Pons (tissue), 1 donor: ENCODE measurements around the gene TP73.

ENCODE experiments used
- DNase-seq: peaks from one replicate; pipeline ENCODE4 v3.0.0-alpha.2; 2016; ENCODE audit warnings: low spot score

TP73 gene

GRCh38 chr1:3673381-3674099 lies 21.2 kb downstream of the TP73 start:
- no peak for DNase-seq

- DNase-seq = no peak
These were observed 22.1 kb downstream of the TP73 start for GRCh38 chr1:3674100-3675094.

- DNase-seq = no peak
These were observed 23.1 kb downstream of the TP73 start for GRCh38 chr1:3675436-3675835.

GRCh38 chr1:3676581-3677470 lies 24.5 kb downstream of the TP73 start:
- no peak for DNase-seq

GRCh38 chr1:3677484-3677883 lies 25.2 kb downstream of the TP73 start:
- DNase-seq = no peak

- no peak for DNase-seq
These were observed 26.2 kb downstream of the TP73 start for GRCh38 chr1:3678361-3679097.

- no peak for DNase-seq
These were observed 26.8 kb downstream of the TP73 start for GRCh38 chr1:3679098-3679555.

- DNase-seq = no peak
These were observed 27.6 kb downstream of the TP73 start for GRCh38 chr1:3679799-3680453.

- DNase-seq = no peak
These were observed 28.3 kb downstream of the TP73 start for GRCh38 chr1:3680488-3681230.

- no peak for DNase-seq
These were observed 29.0 kb downstream of the TP73 start for GRCh38 chr1:3681231-3681897.

- no peak for DNase-seq
These were observed 29.8 kb downstream of the TP73 start for GRCh38 chr1:3681898-3682806.

- no peak for DNase-seq
These were observed 30.9 kb downstream of the TP73 start for GRCh38 chr1:3683197-3683596.

- DNase-seq = no peak
These were observed 31.7 kb downstream of the TP73 start for GRCh38 chr1:3683992-3684391.

- no peak for DNase-seq
These were observed 32.9 kb downstream of the TP73 start for GRCh38 chr1:3685222-3685621.

GRCh38 chr1:3685906-3686305 lies 33.6 kb downstream of the TP73 start:
- DNase-seq = no peak

- DNase-seq = no peak
These were observed 35.2 kb downstream of the TP73 start for GRCh38 chr1:3687504-3687903.

- DNase-seq = no peak
These were observed 36.2 kb downstream of the TP73 start for GRCh38 chr1:3688356-3689137.
